ENCODE results near the gene C12orf57.

C12orf57 gene

DNA sequence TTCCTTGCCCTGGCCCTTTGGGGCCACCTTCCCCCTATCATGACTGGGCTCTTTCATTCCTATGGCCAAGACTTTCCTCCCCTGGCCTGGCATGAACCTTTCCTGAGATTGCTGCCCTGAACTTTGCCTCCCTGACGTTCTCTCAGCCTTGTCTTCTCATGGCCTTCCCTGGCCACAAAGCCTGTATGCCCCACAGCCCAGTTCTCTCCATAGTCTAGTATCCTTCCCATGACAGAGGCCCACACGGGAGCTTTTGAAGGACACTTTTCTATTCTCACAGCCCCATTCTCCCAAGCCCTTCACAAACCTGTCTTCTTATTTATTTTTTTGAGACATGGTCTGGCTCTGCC, 4.7 kb upstream of the C12orf57 start:
- no peak for DNase-seq (ENCODE audit: extremely low read depth, low read depth)
- TF ChIP-seq, protein P1, sequence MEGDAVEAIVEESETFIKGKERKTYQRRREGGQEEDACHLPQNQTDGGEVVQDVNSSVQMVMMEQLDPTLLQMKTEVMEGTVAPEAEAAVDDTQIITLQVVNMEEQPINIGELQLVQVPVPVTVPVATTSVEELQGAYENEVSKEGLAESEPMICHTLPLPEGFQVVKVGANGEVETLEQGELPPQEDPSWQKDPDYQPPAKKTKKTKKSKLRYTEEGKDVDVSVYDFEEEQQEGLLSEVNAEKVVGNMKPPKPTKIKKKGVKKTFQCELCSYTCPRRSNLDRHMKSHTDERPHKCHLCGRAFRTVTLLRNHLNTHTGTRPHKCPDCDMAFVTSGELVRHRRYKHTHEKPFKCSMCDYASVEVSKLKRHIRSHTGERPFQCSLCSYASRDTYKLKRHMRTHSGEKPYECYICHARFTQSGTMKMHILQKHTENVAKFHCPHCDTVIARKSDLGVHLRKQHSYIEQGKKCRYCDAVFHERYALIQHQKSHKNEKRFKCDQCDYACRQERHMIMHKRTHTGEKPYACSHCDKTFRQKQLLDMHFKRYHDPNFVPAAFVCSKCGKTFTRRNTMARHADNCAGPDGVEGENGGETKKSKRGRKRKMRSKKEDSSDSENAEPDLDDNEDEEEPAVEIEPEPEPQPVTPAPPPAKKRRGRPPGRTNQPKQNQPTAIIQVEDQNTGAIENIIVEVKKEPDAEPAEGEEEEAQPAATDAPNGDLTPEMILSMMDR (IDR thresholded peaks at IDR 0.05; ENCODE audit: low read depth, low read length, missing control alignments): no peak
- H3K4me3 ChIP-seq (replicated peaks; ENCODE audit: low read depth, low read length): no peak overlapping the region

GRCh38 chr12:6941267-6941666, 2.6 kb upstream of the C12orf57 start:
- H3K4me3 ChIP-seq (replicated peaks; ENCODE audit: low read depth, low read length): no peak overlapping the region
- DNase-seq (ENCODE audit: extremely low read depth, low read depth): no peak
- TF ChIP-seq, protein P1 (IDR thresholded peaks at IDR 0.05; ENCODE audit: low read depth, low read length, missing control alignments): no peak

DNA sequence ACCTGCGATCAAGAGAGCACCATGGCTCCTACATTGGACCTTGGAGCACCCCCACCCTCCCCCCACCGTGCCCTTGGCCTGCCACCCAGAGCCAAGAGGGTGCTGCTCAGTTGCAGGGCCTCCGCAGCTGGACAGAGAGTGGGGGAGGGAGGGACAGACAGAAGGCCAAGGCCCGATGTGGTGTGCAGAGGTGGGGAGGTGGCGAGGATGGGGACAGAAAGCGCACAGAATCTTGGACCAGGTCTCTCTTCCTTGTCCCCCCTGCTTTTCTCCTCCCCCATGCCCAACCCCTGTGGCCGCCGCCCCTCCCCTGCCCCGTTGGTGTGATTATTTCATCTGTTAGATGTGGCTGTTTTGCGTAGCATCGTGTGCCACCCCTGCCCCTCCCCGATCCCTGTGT, 2.0 kb upstream of the C12orf57 start:
- TF ChIP-seq, protein P1 (IDR thresholded peaks at IDR 0.05; ENCODE audit: low read depth, low read length, missing control alignments): no peak
- no peak for DNase-seq (ENCODE audit: extremely low read depth, low read depth)
- no peak overlapping the region for H3K4me3 ChIP-seq (replicated peaks; ENCODE audit: low read depth, low read length)

DNA sequence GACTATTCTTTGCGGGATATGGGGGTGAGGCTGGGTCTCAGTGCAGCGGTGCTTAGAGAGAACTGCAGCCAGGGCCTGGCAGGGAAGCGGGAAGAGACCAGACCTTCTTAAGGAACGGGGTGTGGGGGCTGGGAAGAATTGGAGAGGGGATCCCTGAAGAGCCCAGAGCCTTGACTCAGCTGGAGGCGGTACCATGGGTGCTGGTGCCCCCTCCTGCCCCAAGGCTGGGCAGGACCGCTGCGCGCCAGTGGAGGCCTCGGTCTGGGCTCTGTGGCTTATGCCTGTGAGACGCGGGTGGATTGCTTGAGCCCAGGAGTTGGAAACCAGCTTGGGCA, 1.5 kb upstream of the C12orf57 start:
- no peak overlapping the region for H3K4me3 ChIP-seq (replicated peaks; ENCODE audit: low read depth, low read length)
- DNase-seq (ENCODE audit: extremely low read depth, low read depth): no peak
- TF ChIP-seq, protein P1 (IDR thresholded peaks at IDR 0.05; ENCODE audit: low read depth, low read length, missing control alignments): no peak

GRCh38 chr12:6943389-6943721, 467 bp upstream of the C12orf57 start:
- peak; percentile 87 for DNase-seq (ENCODE audit: extremely low read depth, low read depth)
- TF ChIP-seq, protein P1 (IDR thresholded peaks at IDR 0.05; ENCODE audit: low read depth, low read length, missing control alignments): no peak
- H3K4me3 ChIP-seq (replicated peaks; ENCODE audit: low read depth, low read length): no peak overlapping the region

GRCh38 chr12:6944381-6945186, 762 bp downstream of the C12orf57 start:
- peak overlapping the region; percentile 78 for H3K4me3 ChIP-seq (replicated peaks; ENCODE audit: low read depth, low read length)
- TF ChIP-seq, protein P1 (IDR thresholded peaks at IDR 0.05; ENCODE audit: low read depth, low read length, missing control alignments): peak; percentile 80
- no peak for DNase-seq (ENCODE audit: extremely low read depth, low read depth)

- no peak for DNase-seq (ENCODE audit: extremely low read depth, low read depth)
- peak overlapping the region; percentile 78 for H3K4me3 ChIP-seq (replicated peaks; ENCODE audit: low read depth, low read length)
- TF ChIP-seq, protein P1 (IDR thresholded peaks at IDR 0.05; ENCODE audit: low read depth, low read length, missing control alignments): no peak
Observed at GRCh38 chr12:6945613-6946012, 1.8 kb downstream of the C12orf57 start.
